ENCODE data around the gene TERT. TPM values are rescaled to one million over a fixed set of nuclear protein-coding genes. Genes with fewer than 3 reads are reported as not detected.
"Not testable (repeated sequence)": the region's sequence is repeated elsewhere in the genome, so short reads cannot be mapped to it uniquely, and the experiment has no call there.

The TERT gene
- 0.16 to 0.33 TPM (median 0.20 TPM) in 3 replicates for total RNA-seq

GRCh38 chr5:1294835-1295649, at the start of gene TERT:
Gene TERT (minus strand): TSS chr5:1295068. CDS start chr5:1294989, 79 bp downstream.
- Mint-ChIP-seq H3K27me3 (ENCODE audit: low read depth) (peaks cover 71% of the 10 kb centered on the region), H3K9me3 (no peaks in the 10 kb centered on the region), H3K36me3 (no peaks in the 10 kb centered on the region), H3K4me1 (peaks cover 2% of the 10 kb centered on the region), H3K4me3 (no peak within 1 kb of the TSS), H3K27ac (no peak within 1 kb of the TSS)
- DNase-seq (ENCODE audit: low spot score in 2 of 2, unreplicated experiment in 2 of 2): peak in 1 of 2 experiments; percentile 43
- TF ChIP-seq CTCF (IDR thresholded peaks at IDR 0.05; ENCODE audit: unreplicated experiment): no peak

GRCh38 chr5:1343931-1344901, 49.3 kb upstream of the TERT start:
- Mint-ChIP-seq H3K27ac (peak overlapping the region; percentile 87), H3K4me3 (peak overlapping the region; percentile 82), H3K27me3 (ENCODE audit: low read depth) (no peaks in the 10 kb centered on the region), H3K4me1 (peaks cover 15% of the 10 kb centered on the region), H3K9me3 (no peaks in the 10 kb centered on the region), H3K36me3 (peaks cover 17% of the 10 kb centered on the region)
- TF ChIP-seq CTCF (IDR thresholded peaks at IDR 0.05; ENCODE audit: unreplicated experiment): no peak
- DNase-seq (ENCODE audit: low spot score in 2 of 2, unreplicated experiment in 2 of 2): no peak

- peak overlapping the region; percentile 82 for H3K4me3 Mint-ChIP-seq
- peaks cover 15% of the 10 kb centered on the region for H3K4me1 Mint-ChIP-seq
- peak overlapping the region; percentile 13 for H3K27ac Mint-ChIP-seq
- DNase-seq (ENCODE audit: low spot score in 2 of 2, unreplicated experiment in 2 of 2): no peak
- peaks cover 17% of the 10 kb centered on the region for H3K36me3 Mint-ChIP-seq
- H3K27me3 Mint-ChIP-seq (ENCODE audit: low read depth): no peaks in the 10 kb centered on the region
- TF ChIP-seq CTCF (IDR thresholded peaks at IDR 0.05; ENCODE audit: unreplicated experiment): no peak
- H3K9me3 Mint-ChIP-seq: no peaks in the 10 kb centered on the region
Observed at GRCh38 chr5:1343315-1343751, 48.5 kb upstream of the TERT start.

- DNase-seq (ENCODE audit: low spot score in 2 of 2, unreplicated experiment in 2 of 2); H3K27me3 Mint-ChIP-seq (ENCODE audit: low read depth); H3K27ac Mint-ChIP-seq; H3K9me3 Mint-ChIP-seq: not testable (repeated sequence)
- H3K4me3 Mint-ChIP-seq: peak overlapping the region; percentile 82
- H3K4me1 Mint-ChIP-seq: peaks cover 15% of the 10 kb centered on the region
- H3K36me3 Mint-ChIP-seq: peaks cover 17% of the 10 kb centered on the region
Observed at GRCh38 chr5:1342711-1343110, 47.8 kb upstream of the TERT start.

- Mint-ChIP-seq H3K36me3 (peaks cover 17% of the 10 kb centered on the region), H3K27me3 (ENCODE audit: low read depth) (no peaks in the 10 kb centered on the region), H3K27ac (no peak overlapping the region), H3K4me3 (no peak overlapping the region), H3K9me3 (no peaks in the 10 kb centered on the region), H3K4me1 (peaks cover 15% of the 10 kb centered on the region)
- TF ChIP-seq CTCF (IDR thresholded peaks at IDR 0.05; ENCODE audit: unreplicated experiment): no peak
- no peak for DNase-seq (ENCODE audit: low spot score in 2 of 2, unreplicated experiment in 2 of 2)
Observed at GRCh38 chr5:1342268-1342667, 47.4 kb upstream of the TERT start.

Measured in mesothelial cell of epicardium (in vitro differentiated cells).